HepG2 (cell line): Measurements from ENCODE around the gene ARHGEF37. TPM values are rescaled to one million over a fixed set of nuclear protein-coding genes. Genes with fewer than 3 reads are reported as not detected.

Experiments
- ATAC-seq: fragments of 200-7000 bp; cut with Tn5 transposase; 3 replicates; pipeline ENCODE4 v1.9.1; 2020; ENCODE audit warnings: mild to moderate bottlenecking, moderate library complexity
- BruUV-seq: library from RNA; stranded (reverse); fragments of 400-500 nt; replicated peaks from 2 replicates; lab custom pipeline; 2021; lab: Mats Ljungman, UMichigan
- CTCF ChIA-PET: fragments of 300-600 bp; formaldehyde crosslinking; extraction: SDS; loops from one replicate; lab custom pipeline; 2021; ENCODE audit warnings: low total read pairs, inconsistent platforms, low intra/inter-chr PET ratio; lab: Yijun Ruan, JAX
- POLR2A ChIA-PET: fragments of 350-600 bp; sonication (Branson Sonifier 250); formaldehyde crosslinking; loops from one replicate; lab custom pipeline; 2020; ENCODE audit warnings: antibody characterized with exemption, inconsistent platforms; lab: Yijun Ruan, JAX
- DNase-seq: peaks from one replicate; pipeline ENCODE4 v3.0.0-alpha.2; 2015; ENCODE audit warnings: low spot score
- FAIRE-seq: peaks from 3 replicates; lab custom pipeline; 2011; peaks lifted over from hg19 to GRCh38; lab: Jason Lieb, UNC
- H2AFZ ChIP-seq: one replicate; pipeline ENCODE4 v1.6.1; 2011; ENCODE audit warnings: low read length, inconsistent platforms
- H3K27ac ChIP-seq: fragments of 300-600 bp; 3 replicates; pipeline ENCODE4 v1.8.0; 2011; ENCODE audit warnings: mixed run types, mild to moderate bottlenecking, mixed read lengths, low read length, inconsistent platforms; ENCODE audit not compliant: insufficient read depth; ENCODE audit errors: extremely low read length
- H3K27me3 ChIP-seq, 2 experiments: fragments of 200-600 bp in 1 of 2; 2 replicates in 1 of 2; 3 replicates in 1 of 2; pipeline versions ENCODE4 v1.6.0 to v1.8.0; 2011; ENCODE audit warnings: low read length in 2 of 2, mild to moderate bottlenecking in 2 of 2, moderate library complexity in 2 of 2, inconsistent platforms in 1 of 2; ENCODE audit not compliant: insufficient read depth in 2 of 2, control insufficient read depth in 1 of 2
- H3K36me3 ChIP-seq, 2 experiments: fragments of 200-600 bp in 1 of 2; replicated peaks in 1 of 2; 2 replicates in 1 of 2; 3 replicates in 1 of 2; pipeline versions ENCODE4 v1.5.1 to v1.8.0; 2011; ENCODE audit warnings: low read length in 2 of 2, inconsistent platforms in 1 of 2; ENCODE audit not compliant: insufficient read depth in 2 of 2, control insufficient read depth in 1 of 2
- H3K4me1 ChIP-seq: 2 replicates; pipeline ENCODE4 v1.5.1; 2012; ENCODE audit warnings: low read length, inconsistent platforms; ENCODE audit not compliant: insufficient read depth
- H3K4me2 ChIP-seq: 2 replicates; pipeline ENCODE4 v1.6.0; 2011; ENCODE audit warnings: low read depth, low read length, inconsistent platforms
- H3K4me3 ChIP-seq, 3 experiments: fragments of 200-600 bp in 1 of 3; sonication (generic), shearing (Covaris generic) in 1 of 3; replicated peaks in 1 of 3; 2 replicates each; pipeline ENCODE4 v1.5.1; 2011 to 2016; ENCODE audit warnings: low read length in 3 of 3, inconsistent platforms in 2 of 3, low read depth in 2 of 3, mild to moderate bottlenecking in 2 of 3, control low read depth in 1 of 3, mixed read lengths in 1 of 3; ENCODE audit not compliant: insufficient read depth in 1 of 3
- H3K79me2 ChIP-seq: one replicate; pipeline ENCODE4 v1.6.1; 2011; ENCODE audit warnings: low read length, inconsistent platforms; ENCODE audit not compliant: insufficient read depth
- H3K9ac ChIP-seq: 2 replicates; pipeline ENCODE4 v1.6.0; 2011; ENCODE audit warnings: mild to moderate bottlenecking, low read depth, low read length, inconsistent platforms; ENCODE audit not compliant: insufficient read depth
- H3K9me3 ChIP-seq: 2 replicates; pipeline ENCODE4 v1.5.1; 2012; ENCODE audit warnings: mild to moderate bottlenecking, low read length
- H4K20me1 ChIP-seq: 2 replicates; pipeline ENCODE4 v1.6.0; 2011; ENCODE audit warnings: inconsistent platforms, mild to moderate bottlenecking, low read length, moderate library complexity; ENCODE audit not compliant: insufficient read depth
- FLYWCH1 ChIP-seq: sonication (generic); formaldehyde crosslinking; IDR thresholded peaks from 2 replicates; pipeline ENCODE4 v1.8.1; 2023; ENCODE audit warnings: mild to moderate bottlenecking, missing genetic modification reagents
- KAT7 ChIP-seq: IDR thresholded peaks from 2 replicates; pipeline ENCODE4 v1.6.1; 2018; ENCODE audit warnings: borderline replicate concordance, missing compliant biosample characterization
- MAFK ChIP-seq, 2 experiments: IDR thresholded peaks in 1 of 2; conservative IDR thresholded peaks in 1 of 2; 2 replicates each; pipeline ENCODE4 v1.6.1; 2011; ENCODE audit warnings: improper control_type of control experiment in 2 of 2, low read length in 2 of 2
- RAD51 ChIP-seq: fragments of 450-650 bp; IDR thresholded peaks from 2 replicates; pipeline ENCODE4 v1.6.1; 2016; ENCODE audit warnings: borderline replicate concordance
- RXRA ChIP-seq: sonication (generic); formaldehyde crosslinking; IDR thresholded peaks from 2 replicates; pipeline ENCODE4 v1.5.1; 2020; ENCODE audit warnings: missing genetic modification reagents
- SNAI1 ChIP-seq: sonication (generic); formaldehyde crosslinking; IDR thresholded peaks from 2 replicates; pipeline ENCODE4 v1.5.0; 2020; ENCODE audit warnings: mild to moderate bottlenecking, missing genetic modification reagents, borderline replicate concordance
- SP1 ChIP-seq, 2 experiments: fragments of 450-650 bp in 1 of 2; sonication (generic) in 1 of 2; formaldehyde crosslinking in 1 of 2; IDR thresholded peaks; 2 replicates each; pipeline versions ENCODE4 v1.4.0 to v1.6.1; 2016 to 2020; ENCODE audit warnings: missing genetic modification reagents in 1 of 2
- ZBTB40 ChIP-seq, 2 experiments: fragments of 450-650 bp in 1 of 2; sonication (generic) in 1 of 2; formaldehyde crosslinking in 1 of 2; IDR thresholded peaks; 2 replicates each; pipeline versions ENCODE4 v1.6.1 to v1.8.0; 2016 to 2022; ENCODE audit warnings: antibody characterized with exemption in 1 of 2, mild to moderate bottlenecking in 1 of 2, missing genetic modification reagents in 1 of 2
- ZFP90 ChIP-seq: sonication (generic); formaldehyde crosslinking; IDR thresholded peaks from 2 replicates; pipeline ENCODE4 v1.8.0; 2022; ENCODE audit warnings: missing genetic modification reagents, mild to moderate bottlenecking, inconsistent platforms, borderline replicate concordance
- ZNF24 ChIP-seq: fragments of 450-650 bp; IDR thresholded peaks from 2 replicates; pipeline ENCODE4 v1.6.1; 2017; ENCODE audit warnings: antibody characterized with exemption, mild to moderate bottlenecking
- ZNF354B ChIP-seq: sonication (generic); formaldehyde crosslinking; IDR thresholded peaks from 2 replicates; pipeline ENCODE4 v1.8.0; 2022; ENCODE audit warnings: mild to moderate bottlenecking, missing genetic modification reagents
- ZNF775 ChIP-seq: sonication (generic); formaldehyde crosslinking; IDR thresholded peaks from 2 replicates; pipeline ENCODE4 v1.4.0; 2020; ENCODE audit warnings: missing genetic modification reagents, mild to moderate bottlenecking, moderate library complexity, borderline replicate concordance
- ZNF788 ChIP-seq: sonication (generic); formaldehyde crosslinking; IDR thresholded peaks from 2 replicates; pipeline ENCODE4 v1.5.0; 2020; ENCODE audit warnings: mild to moderate bottlenecking, missing genetic modification reagents, borderline replicate concordance
- WGBS: methylation state at CpG from one replicate; pipeline ENCODE4 v1.1.6; 2017; ENCODE audit warnings: low lambda C conversion rate; 5-methylcytosine and 5-hydroxymethylcytosine counted together
- in situ Hi-C: cut with HindIII; loops from 2 replicates; pipeline ENCODE4 v1.10.0; 2017; ENCODE audit warnings: low pct_unique_long_range_greater_than_20kb; ENCODE audit not compliant: extremely low pct_ligation_motif_present
- intact Hi-C: fragments of 100-400 bp; cut with micrococcal nuclease; formaldehyde crosslinking; loops from one replicate; pipeline ENCODE4 v1.10.0; 2022; ENCODE audit not compliant: unreplicated experiment
- polyA plus RNA-seq, 8 experiments: library from polyadenylated mRNA; depleted of rRNA in 3 of 8; stranded (reverse) in 7 of 8; unstranded in 1 of 8; fragments of >200 nt; fragmentation: Illumina TruSeq in 4 of 8; extraction: Trizol in 4 of 8; gene quantifications; 2 replicates each; pipeline versions ENCODE4 v1.2.1 to v1.2.3, GENCODE V29; 2011 to 2016; ENCODE audit warnings: low read depth in 4 of 8, missing spikeins in 1 of 8, mixed read lengths in 1 of 8; ENCODE audit not compliant: insufficient read depth in 1 of 8
- total RNA-seq, 5 experiments: library from RNA; depleted of rRNA; stranded (reverse); fragments of >200 nt; fragmentation: Illumina TruSeq; extraction: Trizol; gene quantifications; 2 replicates each; pipeline ENCODE4 v1.2.3, GENCODE V29; 2016; ENCODE audit warnings: low read depth in 1 of 5

Gene ARHGEF37
- total and polyA plus RNA-seq, 2 of the 13 experiments (the other 11 are each of a cell fraction or from before 2014, with no cell fraction given) = 0.18 to 0.27 TPM

DNA sequence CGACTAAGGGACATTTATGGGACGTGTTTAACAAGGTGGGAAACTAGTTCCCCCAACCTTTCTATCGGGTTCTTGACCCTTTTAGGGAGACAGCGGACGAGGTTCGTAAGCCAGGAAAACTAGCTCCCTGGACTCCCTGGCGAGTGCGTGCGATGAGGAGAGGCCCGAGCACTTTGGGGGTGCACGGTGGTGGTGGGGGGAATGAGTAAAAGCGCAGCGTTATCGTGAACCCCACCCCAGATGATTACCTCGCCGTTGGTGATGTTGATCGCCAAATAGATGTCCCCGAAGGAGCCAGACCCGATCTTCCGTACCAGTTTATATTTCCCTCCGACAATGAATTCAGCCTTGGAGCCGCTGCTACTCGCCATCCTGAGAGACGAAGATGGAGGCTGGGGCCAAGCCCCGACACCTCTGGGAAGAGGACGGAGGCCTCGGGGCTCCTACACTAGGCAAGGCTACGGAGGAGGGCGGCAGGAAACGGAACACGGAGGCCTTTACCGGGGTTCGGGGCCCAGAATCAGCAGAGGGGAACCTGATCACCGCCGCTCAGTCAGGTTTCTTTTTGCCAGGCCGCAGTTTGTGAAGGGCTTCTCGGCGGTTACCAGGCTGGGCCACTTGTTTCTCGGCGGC lies 30.6 kb upstream of the ARHGEF37 start:
- peaks cover 43% of the 10 kb centered on the region for H3K4me1 ChIP-seq
- H3K79me2 ChIP-seq = peaks cover 56% of the 10 kb centered on the region
- ATAC-seq (peak; percentile 2; the same call in 1 of the 3 replicates), DNase-seq (no peak), FAIRE-seq (no peak)
- H3K9ac ChIP-seq = peak overlapping the region; percentile 98
- H3K27ac ChIP-seq = peak overlapping the region; percentile 97
- peak overlapping the region; percentile 85 for H3K4me2 ChIP-seq
- ChIA-PET CTCF (interaction anchor here (1.3 kb wide), 1 partner anchor 108 kb away, joined by 4 read pairs; no protein-coding TSS in a partner anchor), POLR2A (interaction anchor here (0.7 to 2.1 kb wide), 29 partner anchors 8 to 476 kb away, joined by 3 to 19 read pairs (median 6); partner anchors contain the start of genes GRPEL2 and PCYOX1L)
- H3K27me3 ChIP-seq = no peaks in the 10 kb centered on the region; a peak in 1 of 5 replicates
- peaks cover 5 to 13% of the 10 kb centered on the region in 2 experiments for H3K36me3 ChIP-seq
- intact Hi-C loops = loop anchor here (2.0 to 5.0 kb wide), 2 partner anchors 53 to 108 kb away; no protein-coding TSS in a partner anchor
- H2AFZ ChIP-seq = no peak overlapping the region
- peak overlapping the region; percentile 95 to 99 (median 98) for H3K4me3 ChIP-seq
- in situ Hi-C loops = loop anchor here (5.0 to 25.0 kb wide), 2 partner anchors 98 to 413 kb away; partner anchors contain the start of gene ABLIM3
- WGBS = 0% methylated on average over 14 of the region's 40 CpGs
- H3K9me3 ChIP-seq = no peaks in the 10 kb centered on the region
- TSS peak; percentile 56 for BruUV-seq
- peaks cover 11% of the 10 kb centered on the region for H4K20me1 ChIP-seq
- TF ChIP-seq MAFK (conservative IDR thresholded peaks at IDR 0.05 in 1 of 2, IDR thresholded peaks at IDR 0.05 in 1 of 2; ENCODE audit: low read length in 2 of 2) (no peak), KAT7 (CRISPR knock-in tag) (no peak), RXRA (CRISPR knock-in tag) (no peak), RAD51 (no peak), ZNF775 (CRISPR knock-in tag) (0 out of 2 replicates have a peak, but pooled peaks have one; percentile 4), ZBTB40 (IDR thresholded peaks at IDR 0.05) (no peak), ZBTB40 (CRISPR knock-in tag; IDR thresholded peaks at IDR 0.05) (no peak), FLYWCH1 (CRISPR knock-in tag) (no peak), SNAI1 (0 out of 2 replicates have a peak, but pooled peaks have one; percentile 0), ZNF354B (CRISPR knock-in tag) (0 out of 2 replicates have a peak, but pooled peaks have one; percentile 5), ZFP90 (CRISPR knock-in tag) (no peak), SP1 (IDR thresholded peaks at IDR 0.05) (no peak), SP1 (CRISPR knock-in tag; IDR thresholded peaks at IDR 0.05) (no peak), ZNF788 (CRISPR knock-in tag) (no peak), ZNF24 (no peak)
